ENCODE measurements around the gene ZNF138. TPM values are rescaled to one million over a fixed set of nuclear protein-coding genes. Genes with fewer than 3 reads are reported as not detected.
"Not testable (repeated sequence)": the region's sequence is repeated elsewhere in the genome, so short reads cannot be mapped to it uniquely, and the experiment has no call there.

The ZNF138 gene
- total and polyA plus RNA-seq, 4 donors: 2.1 to 18.6 (median 5.2) TPM

- DNase-seq (no peak), ATAC-seq (ENCODE audit: insufficient read depth, low FRiP score) (no peak)
- H3K36me3 ChIP-seq (ENCODE audit: control insufficient read depth in 4 of 4, insufficient read depth in 4 of 4, low read length in 4 of 4): peaks cover 0 to 8% (median 3%) of the 10 kb centered on the region in 4 donors
- TF ChIP-seq, protein P1, sequence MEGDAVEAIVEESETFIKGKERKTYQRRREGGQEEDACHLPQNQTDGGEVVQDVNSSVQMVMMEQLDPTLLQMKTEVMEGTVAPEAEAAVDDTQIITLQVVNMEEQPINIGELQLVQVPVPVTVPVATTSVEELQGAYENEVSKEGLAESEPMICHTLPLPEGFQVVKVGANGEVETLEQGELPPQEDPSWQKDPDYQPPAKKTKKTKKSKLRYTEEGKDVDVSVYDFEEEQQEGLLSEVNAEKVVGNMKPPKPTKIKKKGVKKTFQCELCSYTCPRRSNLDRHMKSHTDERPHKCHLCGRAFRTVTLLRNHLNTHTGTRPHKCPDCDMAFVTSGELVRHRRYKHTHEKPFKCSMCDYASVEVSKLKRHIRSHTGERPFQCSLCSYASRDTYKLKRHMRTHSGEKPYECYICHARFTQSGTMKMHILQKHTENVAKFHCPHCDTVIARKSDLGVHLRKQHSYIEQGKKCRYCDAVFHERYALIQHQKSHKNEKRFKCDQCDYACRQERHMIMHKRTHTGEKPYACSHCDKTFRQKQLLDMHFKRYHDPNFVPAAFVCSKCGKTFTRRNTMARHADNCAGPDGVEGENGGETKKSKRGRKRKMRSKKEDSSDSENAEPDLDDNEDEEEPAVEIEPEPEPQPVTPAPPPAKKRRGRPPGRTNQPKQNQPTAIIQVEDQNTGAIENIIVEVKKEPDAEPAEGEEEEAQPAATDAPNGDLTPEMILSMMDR (IDR thresholded peaks at IDR 0.05; ENCODE audit: control extremely low read depth, extremely low read depth): no peak
- no peak overlapping the region for H3K27ac ChIP-seq (ENCODE audit: low read depth in 1 of 2, low read length in 1 of 2)
- no peak overlapping the region for H3K9ac ChIP-seq (ENCODE audit: insufficient read depth in 1 of 2, low read length in 2 of 2)
- H3K27me3 ChIP-seq (ENCODE audit: control insufficient read depth in 3 of 3, insufficient read depth in 3 of 3, low read length in 2 of 3): no peaks in the 10 kb centered on the region
- H3K4me3 ChIP-seq: no peak overlapping the region
- H3K4me1 ChIP-seq (ENCODE audit: control insufficient read depth in 5 of 5, insufficient read depth in 5 of 5, low read length in 5 of 5): no peaks in the 10 kb centered on the region
- H3K9me3 ChIP-seq (ENCODE audit: control insufficient read depth in 4 of 4, insufficient read depth in 3 of 4, low read length in 3 of 4): peaks cover 0 to 7% (median 0%) of the 10 kb centered on the region in 4 donors
- WGBS, 2 donors: 87 to 92% methylated on average over 16 of the region's 16 CpGs
These were observed 40.8 kb downstream of the ZNF138 start for GRCh38 chr7:64834989-64835388.

- WGBS, 2 donors: 85 to 94% methylated on average over 8 of the region's 8 CpGs
- H3K36me3 ChIP-seq (ENCODE audit: control insufficient read depth in 4 of 4, insufficient read depth in 4 of 4, low read length in 4 of 4); DNase-seq; H3K27me3 ChIP-seq (ENCODE audit: control insufficient read depth in 3 of 3, insufficient read depth in 3 of 3, low read length in 2 of 3); H3K9me3 ChIP-seq (ENCODE audit: control insufficient read depth in 4 of 4, insufficient read depth in 3 of 4, low read length in 3 of 4); H3K27ac ChIP-seq (ENCODE audit: low read depth in 1 of 2, low read length in 1 of 2); H3K4me1 ChIP-seq (ENCODE audit: control insufficient read depth in 5 of 5, insufficient read depth in 5 of 5, low read length in 5 of 5); H3K9ac ChIP-seq (ENCODE audit: insufficient read depth in 1 of 2, low read length in 2 of 2); H3K4me3 ChIP-seq; ATAC-seq (ENCODE audit: insufficient read depth, low FRiP score): not testable (repeated sequence)
These were observed 41.6 kb downstream of the ZNF138 start for GRCh38 chr7:64835856-64836255.

DNA sequence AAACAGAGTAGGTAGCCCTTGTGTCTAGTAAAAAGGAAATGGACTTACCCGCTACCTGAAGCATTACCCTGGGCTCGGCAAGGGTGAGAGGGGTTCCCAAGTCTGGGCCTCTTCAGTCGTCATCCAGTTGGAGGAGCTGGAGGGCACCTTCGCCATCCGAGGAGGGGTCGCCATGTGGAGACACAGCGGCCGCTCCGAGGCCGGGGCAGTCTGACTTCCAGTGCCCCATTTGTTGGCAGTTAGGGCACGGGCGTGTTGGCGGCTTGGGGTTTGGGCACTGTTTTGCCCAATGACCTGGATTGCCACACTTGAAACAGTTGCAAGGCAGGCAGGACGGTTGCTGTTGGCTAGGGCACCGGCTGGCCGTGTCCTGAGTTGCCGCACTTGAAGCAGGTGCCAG, 43.8 kb downstream of the ZNF138 start:
- DNase-seq; ATAC-seq (ENCODE audit: insufficient read depth, low FRiP score); H3K9ac ChIP-seq (ENCODE audit: insufficient read depth in 1 of 2, low read length in 2 of 2); H3K4me3 ChIP-seq; H3K27me3 ChIP-seq (ENCODE audit: control insufficient read depth in 3 of 3, insufficient read depth in 3 of 3, low read length in 2 of 3); H3K9me3 ChIP-seq (ENCODE audit: control insufficient read depth in 4 of 4, insufficient read depth in 3 of 4, low read length in 3 of 4); H3K36me3 ChIP-seq (ENCODE audit: control insufficient read depth in 4 of 4, insufficient read depth in 4 of 4, low read length in 4 of 4); H3K4me1 ChIP-seq (ENCODE audit: control insufficient read depth in 5 of 5, insufficient read depth in 5 of 5, low read length in 5 of 5); H3K27ac ChIP-seq (ENCODE audit: low read depth in 1 of 2, low read length in 1 of 2): not testable (repeated sequence)
- WGBS, 2 donors: 89 to 92% methylated on average over 14 to 16 of the region's 17 CpGs

DNA sequence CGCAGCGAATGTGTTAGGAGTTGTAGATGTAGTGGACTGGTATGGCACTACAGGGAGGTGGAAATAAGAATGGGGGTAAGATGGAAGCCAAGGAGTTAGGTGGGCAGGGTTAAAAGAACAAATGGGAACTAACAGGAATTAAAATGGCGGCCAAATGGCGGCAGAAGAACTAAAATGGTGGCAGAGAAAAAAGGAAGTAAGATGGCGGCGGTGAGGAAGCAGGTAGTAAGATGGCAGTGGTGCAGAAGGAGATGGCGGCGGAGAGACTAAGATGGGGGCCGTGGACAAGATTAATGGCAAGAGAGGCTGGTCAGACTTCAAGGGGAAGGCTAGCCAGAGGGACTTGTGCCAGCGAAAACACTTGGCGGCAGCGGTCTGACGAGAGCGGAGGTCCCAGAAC, 44.5 kb downstream of the ZNF138 start:
- Histone ChIP-seq H3K27me3 (ENCODE audit: control insufficient read depth in 3 of 3, insufficient read depth in 3 of 3, low read length in 2 of 3) (no peaks in the 10 kb centered on the region), H3K36me3 (ENCODE audit: control insufficient read depth in 4 of 4, insufficient read depth in 4 of 4, low read length in 4 of 4) (no peaks in the 10 kb centered on the region), H3K27ac (ENCODE audit: low read depth in 1 of 2, low read length in 1 of 2) (no peak overlapping the region), H3K9ac (ENCODE audit: insufficient read depth in 1 of 2, low read length in 2 of 2) (no peak overlapping the region), H3K4me1 (ENCODE audit: control insufficient read depth in 5 of 5, insufficient read depth in 5 of 5, low read length in 5 of 5) (no peaks in the 10 kb centered on the region), H3K4me3 (no peak overlapping the region), H3K9me3 (ENCODE audit: control insufficient read depth in 4 of 4, insufficient read depth in 3 of 4, low read length in 3 of 4) (peaks cover 0 to 7% (median 0%) of the 10 kb centered on the region in 4 donors)
- TF ChIP-seq, protein P1 (IDR thresholded peaks at IDR 0.05; ENCODE audit: control extremely low read depth, extremely low read depth): no peak
- ATAC-seq (ENCODE audit: insufficient read depth, low FRiP score) (no peak), DNase-seq (no peak)
- WGBS, 2 donors: 81 to 87% methylated on average over 14 of the region's 14 CpGs

DNA sequence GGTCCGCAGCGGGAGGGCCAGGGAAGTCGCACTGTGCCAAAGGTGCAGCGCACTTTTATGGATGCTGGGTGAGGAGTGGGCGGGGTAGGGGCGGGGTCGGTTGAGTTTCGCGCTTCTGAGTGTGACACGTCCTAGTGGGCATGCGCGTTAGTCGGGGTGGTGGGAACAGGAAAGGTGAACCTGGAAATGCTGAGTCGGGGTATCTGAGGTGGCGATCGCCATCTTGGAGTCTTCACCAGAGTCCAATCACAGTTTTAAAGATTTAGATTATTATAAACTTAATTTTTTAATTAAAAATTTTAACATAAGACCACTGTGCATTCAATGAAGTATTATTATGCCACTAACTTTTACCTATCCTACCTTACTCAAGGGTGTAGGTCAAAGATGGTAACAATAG, 45.7 kb downstream of the ZNF138 start:
- no peak overlapping the region for H3K9ac ChIP-seq (ENCODE audit: insufficient read depth in 1 of 2, low read length in 2 of 2)
- TF ChIP-seq, protein P1 (IDR thresholded peaks at IDR 0.05; ENCODE audit: control extremely low read depth, extremely low read depth): no peak
- H3K4me1 ChIP-seq (ENCODE audit: control insufficient read depth in 5 of 5, insufficient read depth in 5 of 5, low read length in 5 of 5): no peaks in the 10 kb centered on the region
- no peaks in the 10 kb centered on the region for H3K36me3 ChIP-seq (ENCODE audit: control insufficient read depth in 4 of 4, insufficient read depth in 4 of 4, low read length in 4 of 4)
- H3K9me3 ChIP-seq (ENCODE audit: control insufficient read depth in 4 of 4, insufficient read depth in 3 of 4, low read length in 3 of 4): peaks cover 0 to 7% (median 0%) of the 10 kb centered on the region in 4 donors
- WGBS, 2 donors: 95% methylated on average over 16 of the region's 16 CpGs
- H3K27ac ChIP-seq (ENCODE audit: low read depth in 1 of 2, low read length in 1 of 2): no peak overlapping the region
- H3K27me3 ChIP-seq (ENCODE audit: control insufficient read depth in 3 of 3, insufficient read depth in 3 of 3, low read length in 2 of 3): no peaks in the 10 kb centered on the region
- no peak overlapping the region for H3K4me3 ChIP-seq
- ATAC-seq (ENCODE audit: insufficient read depth, low FRiP score): no peak
- DNase-seq: no peak
